IPS-18a (cell line): Measurements from ENCODE around the gene MLXIPL.
"Not testable (repeated sequence)": the region's sequence is repeated elsewhere in the genome, so short reads cannot be mapped to it uniquely, and the experiment has no call there.

Source experiments
- H3K27ac ChIP-seq: one replicate; pipeline ENCODE4 v1.5.1; 2013; ENCODE audit warnings: low read length
- H3K27me3 ChIP-seq: one replicate; pipeline ENCODE4 v1.6.1; 2013; ENCODE audit warnings: mild to moderate bottlenecking, low read length; ENCODE audit not compliant: control insufficient read depth, insufficient read depth
- H3K36me3 ChIP-seq: one replicate; pipeline ENCODE4 v1.6.1; 2013; ENCODE audit warnings: low read depth, low read length; ENCODE audit not compliant: control insufficient read depth
- H3K4me1 ChIP-seq: one replicate; pipeline ENCODE4 v1.6.1; 2013; ENCODE audit warnings: low read depth, low read length; ENCODE audit not compliant: control insufficient read depth
- H3K4me3 ChIP-seq: one replicate; pipeline ENCODE4 v1.5.1; 2013; ENCODE audit warnings: low read length
- H3K9ac ChIP-seq: one replicate; pipeline ENCODE4 v1.6.1; 2013; ENCODE audit warnings: mild to moderate bottlenecking, low read length, moderate library complexity
- H3K9me3 ChIP-seq: one replicate; pipeline ENCODE4 v1.6.1; 2013; ENCODE audit warnings: low read depth, low read length; ENCODE audit not compliant: control insufficient read depth

The MLXIPL gene

GRCh38 chr7:73623798-73624668 lies at the start of gene MLXIPL:
Gene MLXIPL (minus strand): TSS chr7:73624522. CDS start chr7:73624492, 30 bp downstream.
- Histone ChIP-seq H3K27ac (no peak within 1 kb of the TSS), H3K9ac (no peak within 1 kb of the TSS)

GRCh38 chr7:73671857-73672445 lies 47.6 kb upstream of the MLXIPL start:
- Histone ChIP-seq H3K4me3 (no peak overlapping the region), H3K27me3 (peaks cover 7% of the 10 kb centered on the region), H3K9me3 (no peaks in the 10 kb centered on the region), H3K27ac (no peak overlapping the region), H3K9ac (no peak overlapping the region), H3K36me3 (no peaks in the 10 kb centered on the region), H3K4me1 (peaks cover 3% of the 10 kb centered on the region)

More at GRCh38 chr7:73623798-73624668, at the start of gene MLXIPL:
- peak within 1 kb of the TSS; percentile 67 for H3K4me3 ChIP-seq
- H3K27me3 ChIP-seq: peaks cover 19% of the 10 kb centered on the region
- H3K4me1 ChIP-seq: peaks cover 7% of the 10 kb centered on the region
- no peaks in the 10 kb centered on the region for H3K9me3 ChIP-seq
- no peaks in the 10 kb centered on the region for H3K36me3 ChIP-seq

GRCh38 chr7:73671322-73671661 lies 47.0 kb upstream of the MLXIPL start:
- Histone ChIP-seq H3K4me3 (no peak overlapping the region), H3K36me3 (no peaks in the 10 kb centered on the region), H3K4me1 (peaks cover 3% of the 10 kb centered on the region), H3K27me3 (peaks cover 10% of the 10 kb centered on the region), H3K27ac (no peak overlapping the region), H3K9me3 (no peaks in the 10 kb centered on the region), H3K9ac (no peak overlapping the region)

- peaks cover 3% of the 10 kb centered on the region for H3K4me1 ChIP-seq
These were observed 45.6 kb upstream of the MLXIPL start for GRCh38 chr7:73669858-73670385.

GRCh38 chr7:73669288-73669701 lies 45.0 kb upstream of the MLXIPL start:
- H3K9ac ChIP-seq: no peak overlapping the region
- peaks cover 11% of the 10 kb centered on the region for H3K27me3 ChIP-seq
- H3K9me3 ChIP-seq: no peaks in the 10 kb centered on the region
- no peaks in the 10 kb centered on the region for H3K36me3 ChIP-seq
- peaks cover 3% of the 10 kb centered on the region for H3K4me1 ChIP-seq
- H3K4me3 ChIP-seq: no peak overlapping the region
- H3K27ac ChIP-seq: no peak overlapping the region

More at GRCh38 chr7:73669858-73670385, 45.6 kb upstream of the MLXIPL start:
- H3K36me3 ChIP-seq: no peaks in the 10 kb centered on the region
- no peak overlapping the region for H3K27ac ChIP-seq
- no peaks in the 10 kb centered on the region for H3K9me3 ChIP-seq
- no peak overlapping the region for H3K9ac ChIP-seq
- H3K27me3 ChIP-seq: peaks cover 11% of the 10 kb centered on the region
- H3K4me3 ChIP-seq: no peak overlapping the region

GRCh38 chr7:73668886-73669230 lies 44.5 kb upstream of the MLXIPL start:
- Histone ChIP-seq H3K9ac (no peak overlapping the region), H3K4me3 (peak overlapping the region; percentile 49), H3K27me3 (peaks cover 11% of the 10 kb centered on the region), H3K36me3 (no peaks in the 10 kb centered on the region), H3K9me3 (no peaks in the 10 kb centered on the region), H3K27ac (no peak overlapping the region), H3K4me1 (peaks cover 3% of the 10 kb centered on the region)

- Histone ChIP-seq H3K9ac (no peak overlapping the region), H3K27ac (no peak overlapping the region), H3K36me3 (no peaks in the 10 kb centered on the region), H3K4me1 (peaks cover 3% of the 10 kb centered on the region), H3K9me3 (no peaks in the 10 kb centered on the region), H3K27me3 (peaks cover 11% of the 10 kb centered on the region), H3K4me3 (peak overlapping the region; percentile 49)
These were observed 44.0 kb upstream of the MLXIPL start for GRCh38 chr7:73668103-73668885.

GRCh38 chr7:73667344-73668102 lies 43.2 kb upstream of the MLXIPL start, which contains the start of gene VPS37D:
Gene VPS37D (plus strand): TSS chr7:73667831. CDS start chr7:73667959, 128 bp downstream.
- peak within 1 kb of the TSS; percentile 49 for H3K4me3 ChIP-seq
- peaks cover 11% of the 10 kb centered on the region for H3K27me3 ChIP-seq
- H3K9me3 ChIP-seq: no peaks in the 10 kb centered on the region
- H3K36me3 ChIP-seq: no peaks in the 10 kb centered on the region
- H3K9ac ChIP-seq: no peak within 1 kb of the TSS
- H3K27ac ChIP-seq: no peak within 1 kb of the TSS
- peaks cover 3% of the 10 kb centered on the region for H3K4me1 ChIP-seq

- H3K9ac ChIP-seq: no peak overlapping the region
- H3K27ac ChIP-seq: no peak overlapping the region
- H3K36me3 ChIP-seq: no peaks in the 10 kb centered on the region
- no peak overlapping the region for H3K4me3 ChIP-seq
- H3K27me3 ChIP-seq: peaks cover 4% of the 10 kb centered on the region
- H3K9me3 ChIP-seq: no peaks in the 10 kb centered on the region
- H3K4me1 ChIP-seq: no peaks in the 10 kb centered on the region
These were observed 38.7 kb upstream of the MLXIPL start for GRCh38 chr7:73663033-73663432.

GRCh38 chr7:73660594-73660993 lies 36.3 kb upstream of the MLXIPL start:
- not testable (repeated sequence) for H3K9ac ChIP-seq, H3K27me3 ChIP-seq, H3K27ac ChIP-seq, H3K9me3 ChIP-seq, H3K4me3 ChIP-seq, H3K36me3 ChIP-seq, H3K4me1 ChIP-seq

- Histone ChIP-seq H3K9me3 (no peaks in the 10 kb centered on the region), H3K27me3 (no peaks in the 10 kb centered on the region), H3K27ac (no peak overlapping the region), H3K4me3 (no peak overlapping the region), H3K9ac (no peak overlapping the region), H3K36me3 (no peaks in the 10 kb centered on the region), H3K4me1 (no peaks in the 10 kb centered on the region)
These were observed 35.7 kb upstream of the MLXIPL start for GRCh38 chr7:73659983-73660382.
